NCI-H2227 (cell line): ENCODE data around the gene PDZD7.
"Not testable (repeated sequence)": the region's sequence is repeated elsewhere in the genome, so short reads cannot be mapped to it uniquely, and the experiment has no call there.

Experiments used
- DNase-seq: peaks from one replicate; lab custom pipeline; 2025; ENCODE audit not compliant: unreplicated experiment; lab: John Stamatoyannopoulos, UW

Gene PDZD7

DNA sequence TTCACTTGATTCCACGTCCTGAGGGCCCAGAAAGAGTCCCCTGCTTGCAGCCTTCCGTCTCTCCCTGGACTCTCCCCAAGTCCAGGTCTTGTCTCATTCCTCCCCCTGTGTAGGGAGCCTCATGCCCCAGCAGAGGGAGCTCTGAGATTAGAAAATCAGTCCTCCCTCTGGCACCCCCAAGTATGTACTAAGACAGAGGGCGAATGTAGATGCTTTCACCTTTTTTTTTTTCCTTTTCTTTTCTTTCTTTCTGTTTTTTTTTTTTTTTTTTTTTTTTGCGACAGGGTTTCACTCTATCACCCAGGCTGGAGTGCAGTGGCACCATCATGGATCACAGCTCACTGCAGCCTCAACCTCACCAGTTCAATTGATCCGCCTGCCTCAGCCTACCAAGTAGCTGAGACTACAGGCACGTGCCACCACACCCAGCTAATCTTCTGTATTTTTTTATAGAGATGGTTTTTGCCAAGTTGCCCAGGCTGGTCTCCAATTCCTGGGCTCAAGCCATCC, 10.4 kb upstream of the PDZD7 start:
- peak; percentile 83 for DNase-seq

DNA sequence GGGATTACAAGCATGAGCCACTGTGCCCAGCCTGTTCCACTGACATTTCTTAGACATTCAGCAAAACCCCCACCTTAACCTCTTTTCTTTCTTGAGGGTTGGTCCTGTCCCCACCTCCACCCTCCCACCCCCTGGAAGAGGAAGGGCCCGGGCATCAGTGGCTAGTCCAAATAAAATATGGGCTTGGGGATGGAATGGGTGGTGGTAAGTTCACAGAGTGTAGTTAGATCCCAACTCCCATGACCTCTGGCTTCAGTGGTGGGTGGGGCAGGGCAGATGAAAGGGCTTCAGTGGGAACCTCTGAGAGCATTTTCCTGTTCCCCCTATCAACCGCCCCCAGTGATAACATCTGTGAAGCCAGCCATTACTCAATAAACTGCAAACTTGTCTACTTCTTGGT, 9.9 kb upstream of the PDZD7 start:
- no peak for DNase-seq

DNA sequence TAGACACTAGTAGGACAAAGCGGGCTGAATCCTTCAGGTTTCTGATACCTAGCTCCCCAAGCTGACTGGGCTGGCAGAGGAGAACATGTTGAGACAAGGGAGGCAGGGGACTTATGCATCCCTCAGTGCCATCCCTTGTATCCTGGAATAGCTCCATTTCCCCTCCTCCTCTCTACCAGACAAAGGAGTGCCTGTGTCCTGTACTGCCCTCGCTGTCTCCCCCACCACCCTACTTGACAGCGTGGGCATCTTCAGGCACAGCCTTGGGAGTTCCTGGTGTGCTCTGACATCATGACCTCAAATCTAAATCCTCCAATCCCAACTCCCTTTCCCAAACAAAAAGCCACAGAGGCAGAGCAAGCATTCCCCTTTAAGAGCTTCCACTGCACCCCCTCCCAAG, 9.1 kb upstream of the PDZD7 start:
- DNase-seq = no peak

DNA sequence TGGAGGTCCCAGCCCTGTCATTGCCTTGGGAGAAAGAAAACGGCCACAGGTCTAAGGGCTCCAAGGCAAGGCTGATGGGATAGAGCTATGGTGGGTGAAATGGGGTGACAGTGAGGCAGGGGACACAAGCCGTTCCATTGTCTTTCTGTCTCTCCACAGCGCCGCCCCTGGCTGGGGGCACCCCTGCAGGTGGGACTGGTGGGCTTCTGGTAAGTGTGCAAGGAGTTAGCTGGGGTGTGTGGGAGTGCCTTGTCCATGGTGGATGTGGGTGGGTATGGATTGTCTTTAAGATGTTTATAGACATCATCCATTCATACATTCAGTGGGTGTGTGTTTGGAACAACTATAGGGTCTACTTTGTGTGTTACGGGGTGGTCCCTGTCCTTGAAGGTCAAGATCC, 7.6 kb upstream of the PDZD7 start:
- no peak for DNase-seq

DNA sequence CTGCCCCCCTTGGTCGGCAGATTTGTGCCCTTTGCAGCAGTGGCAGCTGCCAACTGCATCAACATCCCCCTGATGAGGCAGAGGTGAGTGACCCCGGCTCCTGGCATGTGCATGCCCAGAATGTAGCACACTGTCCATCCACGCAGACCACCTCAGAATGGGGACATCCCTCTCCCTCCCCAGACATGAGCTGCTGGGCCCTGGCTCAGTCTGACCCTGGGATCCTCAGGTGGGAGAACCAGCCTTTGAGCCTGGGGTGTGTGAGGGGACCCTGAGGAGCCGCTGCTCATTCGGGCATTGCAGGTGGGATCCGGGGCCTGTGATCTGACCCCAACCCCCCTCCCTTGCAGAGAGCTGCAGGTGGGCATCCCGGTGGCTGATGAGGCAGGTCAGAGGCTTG, 5.8 kb upstream of the PDZD7 start:
- no peak for DNase-seq

DNA sequence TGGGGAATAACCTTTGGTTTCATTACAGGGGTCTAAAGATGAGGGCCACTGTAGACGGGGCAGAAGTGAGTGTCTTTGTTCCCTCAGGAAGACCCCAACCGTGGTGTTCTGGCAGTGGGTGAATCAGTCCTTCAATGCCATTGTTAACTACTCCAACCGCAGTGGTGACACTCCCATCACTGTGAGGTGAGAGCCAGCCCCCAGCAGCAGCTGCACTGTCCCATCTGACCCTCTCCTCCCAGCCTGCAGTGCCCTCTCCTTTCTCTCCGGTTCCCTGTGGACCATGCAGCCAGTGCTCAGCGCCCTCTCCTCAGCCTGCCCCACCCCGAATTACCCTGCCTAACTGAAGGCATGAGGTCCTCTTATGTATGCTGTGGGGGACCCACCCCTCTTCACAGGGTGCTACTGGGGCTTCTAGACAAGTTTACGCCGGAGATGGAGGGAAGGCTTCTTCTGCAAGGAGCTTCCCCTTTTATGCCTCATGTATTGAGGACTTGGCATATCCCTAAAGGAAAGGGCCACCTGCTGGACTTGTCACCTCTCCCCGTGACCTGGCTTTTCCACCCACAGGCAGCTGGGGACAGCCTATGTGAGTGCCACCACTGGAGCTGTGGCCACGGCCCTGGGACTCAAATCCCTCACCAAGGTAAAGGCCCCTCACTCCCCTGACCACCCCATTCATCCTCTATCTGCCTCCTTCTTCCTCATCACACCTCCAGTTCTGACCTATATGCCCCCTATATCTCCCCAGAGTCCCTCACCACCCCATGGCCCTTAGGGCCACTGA, 5.2 kb upstream of the PDZD7 start:
- no peak for DNase-seq

DNA sequence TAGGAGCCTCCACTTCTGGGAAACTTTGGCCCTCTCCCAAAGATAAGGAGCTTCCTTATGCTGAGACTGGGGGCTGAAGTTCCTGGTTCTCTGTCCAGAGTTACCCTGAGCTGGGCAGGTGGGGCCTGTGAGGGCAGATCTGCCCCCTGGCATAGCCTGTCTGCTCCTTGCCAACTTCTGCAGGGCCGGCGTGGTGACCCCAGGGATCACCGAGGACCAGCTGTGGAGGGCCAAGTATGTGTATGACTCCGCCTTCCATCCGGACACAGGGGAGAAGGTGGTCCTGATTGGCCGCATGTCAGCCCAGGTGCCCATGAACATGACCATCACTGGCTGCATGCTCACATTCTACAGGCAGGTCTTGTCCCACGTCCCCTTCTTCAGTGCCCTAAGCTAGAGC, 4.4 kb upstream of the PDZD7 start:
- DNase-seq = no peak

DNA sequence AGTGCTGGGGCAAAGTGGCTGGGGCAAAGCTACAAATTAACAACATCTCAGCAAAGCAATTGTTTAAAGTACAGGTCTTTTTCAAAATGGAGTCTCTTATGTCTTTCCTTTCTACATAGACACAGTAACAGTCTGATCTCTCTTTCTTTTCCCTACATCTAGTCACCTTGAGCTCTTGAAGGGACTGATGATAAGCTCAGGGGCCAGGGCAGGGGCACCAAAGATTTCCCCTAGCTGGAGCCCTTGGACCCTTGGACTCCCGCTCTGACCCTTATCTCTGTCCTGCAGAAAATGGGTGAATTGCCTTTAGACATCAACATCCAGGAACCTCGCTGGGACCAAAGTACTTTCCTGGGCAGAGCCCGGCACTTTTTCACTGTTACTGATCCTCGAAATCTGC, 3.5 kb upstream of the PDZD7 start:
- not testable (repeated sequence) for DNase-seq

DNA sequence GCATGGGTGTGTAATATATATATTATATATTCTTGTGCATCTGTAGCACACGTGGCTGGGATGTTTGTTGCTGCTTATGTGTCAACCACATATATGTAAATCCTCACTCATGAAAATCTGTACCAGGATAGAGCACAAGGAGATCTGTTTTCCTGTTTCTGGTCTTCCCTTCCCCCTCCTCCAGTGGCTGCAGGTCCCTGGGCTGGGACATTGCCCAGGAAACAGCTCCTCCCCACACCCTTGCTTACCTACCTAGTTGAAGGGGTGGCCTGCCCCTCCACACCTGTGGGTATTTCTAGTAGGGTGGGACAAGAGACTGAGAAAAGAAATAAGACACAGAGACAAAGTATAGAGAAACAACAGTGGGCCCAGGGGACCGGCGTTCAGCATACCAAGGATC, 2.3 kb upstream of the PDZD7 start:
- no peak for DNase-seq

DNA sequence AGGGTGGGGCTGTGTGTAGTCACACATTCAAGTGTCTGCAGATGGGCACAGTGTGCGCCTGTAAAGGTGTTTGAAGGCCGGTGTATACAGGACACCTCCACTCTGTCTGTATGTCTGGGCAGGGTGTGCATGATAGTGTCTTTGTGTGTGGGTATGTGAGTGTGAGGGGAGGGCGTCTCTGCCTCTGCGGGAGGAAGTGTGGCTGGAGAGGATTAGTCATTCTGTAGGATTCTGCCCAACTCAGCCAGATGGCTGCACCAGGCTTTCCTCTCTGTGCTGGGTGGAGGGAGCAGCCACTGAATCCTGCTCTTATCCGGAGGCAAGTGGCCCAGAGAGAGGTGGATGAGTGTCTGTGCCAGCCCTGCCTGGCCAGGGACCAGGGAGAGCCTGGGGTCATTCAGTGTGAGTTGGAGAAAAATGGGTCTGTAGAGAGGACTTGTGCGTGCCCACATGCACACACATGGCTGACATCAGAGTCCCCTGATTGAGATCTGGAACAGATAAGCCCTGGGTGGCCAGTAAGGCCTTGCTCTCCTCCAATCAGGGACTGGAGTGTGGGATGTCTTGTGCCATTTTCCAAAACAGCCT, 1.8 kb upstream of the PDZD7 start:
- no peak for DNase-seq

DNA sequence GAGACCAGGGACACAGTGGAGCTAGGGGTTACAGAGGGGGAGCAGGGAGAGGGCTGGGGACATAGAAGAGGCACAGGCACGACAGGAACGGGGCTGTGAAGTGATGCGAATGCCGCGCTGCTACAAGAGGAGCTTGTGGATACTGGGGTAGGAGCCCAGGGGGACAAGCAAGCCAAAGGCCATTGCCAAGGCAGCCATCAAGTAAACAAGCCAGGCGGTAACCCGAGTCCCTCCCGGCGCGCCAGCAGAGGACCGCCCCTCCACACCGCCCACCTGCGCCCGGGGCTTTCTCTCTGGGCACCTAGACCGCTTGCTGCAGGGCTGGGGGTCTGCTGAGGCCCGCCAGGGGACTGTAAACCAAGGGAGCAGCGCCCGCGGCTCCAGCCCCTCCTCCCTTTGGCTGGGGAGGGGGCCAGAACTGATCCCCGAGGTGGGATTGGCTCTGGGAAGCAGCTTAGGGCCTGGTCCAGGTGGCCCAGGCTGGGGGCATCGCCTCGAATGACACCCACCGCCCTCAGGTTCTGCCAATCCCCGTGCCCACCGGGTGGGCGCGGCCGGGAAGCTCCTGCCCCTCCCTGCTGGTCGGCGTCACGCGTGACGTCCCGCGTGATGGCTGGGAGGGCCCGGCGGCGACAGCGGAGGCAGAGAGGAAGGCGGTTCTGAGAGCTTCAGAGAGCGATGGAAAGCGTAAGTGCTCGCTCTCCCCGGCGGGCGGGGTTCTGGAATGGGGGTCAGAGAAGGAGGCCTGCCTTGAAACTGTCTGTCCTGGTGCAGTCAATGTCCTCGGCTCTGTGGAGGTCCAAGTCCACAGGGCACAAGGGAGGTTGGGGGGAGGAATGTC, 1.1 kb upstream of the PDZD7 start:
- DNase-seq = peak; percentile 77

DNA sequence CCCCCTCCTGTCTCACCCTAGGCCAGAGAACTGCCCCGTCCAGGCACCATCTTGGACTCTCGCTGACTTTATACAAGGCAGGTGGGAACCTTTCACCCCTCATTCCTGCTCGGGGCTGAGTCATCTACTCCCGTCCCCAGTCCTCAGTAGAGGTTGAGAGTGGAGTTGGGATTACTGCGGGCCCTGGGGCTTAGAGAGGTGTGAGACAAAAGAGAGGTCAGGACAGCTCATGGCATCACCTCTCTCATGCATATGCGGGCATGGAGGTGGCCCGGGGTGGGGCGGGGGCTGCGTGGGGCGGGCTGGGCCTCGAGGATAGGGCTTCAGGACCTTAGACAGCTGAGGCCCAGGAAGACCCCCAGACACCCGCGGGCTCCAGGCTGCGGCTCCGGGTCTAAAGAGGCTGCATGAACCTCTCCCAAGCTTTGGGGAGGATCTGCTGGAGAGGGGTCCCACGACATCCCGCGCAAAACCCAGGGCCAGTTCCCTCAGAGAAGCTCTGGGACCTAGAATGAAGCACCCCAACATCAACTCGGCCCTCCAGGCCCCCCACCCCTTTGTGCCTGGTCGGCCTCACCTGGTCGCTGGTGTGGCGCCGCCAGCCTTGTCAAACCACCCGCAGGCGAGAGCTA, 317 bp downstream of the PDZD7 start:
- no peak for DNase-seq

DNA sequence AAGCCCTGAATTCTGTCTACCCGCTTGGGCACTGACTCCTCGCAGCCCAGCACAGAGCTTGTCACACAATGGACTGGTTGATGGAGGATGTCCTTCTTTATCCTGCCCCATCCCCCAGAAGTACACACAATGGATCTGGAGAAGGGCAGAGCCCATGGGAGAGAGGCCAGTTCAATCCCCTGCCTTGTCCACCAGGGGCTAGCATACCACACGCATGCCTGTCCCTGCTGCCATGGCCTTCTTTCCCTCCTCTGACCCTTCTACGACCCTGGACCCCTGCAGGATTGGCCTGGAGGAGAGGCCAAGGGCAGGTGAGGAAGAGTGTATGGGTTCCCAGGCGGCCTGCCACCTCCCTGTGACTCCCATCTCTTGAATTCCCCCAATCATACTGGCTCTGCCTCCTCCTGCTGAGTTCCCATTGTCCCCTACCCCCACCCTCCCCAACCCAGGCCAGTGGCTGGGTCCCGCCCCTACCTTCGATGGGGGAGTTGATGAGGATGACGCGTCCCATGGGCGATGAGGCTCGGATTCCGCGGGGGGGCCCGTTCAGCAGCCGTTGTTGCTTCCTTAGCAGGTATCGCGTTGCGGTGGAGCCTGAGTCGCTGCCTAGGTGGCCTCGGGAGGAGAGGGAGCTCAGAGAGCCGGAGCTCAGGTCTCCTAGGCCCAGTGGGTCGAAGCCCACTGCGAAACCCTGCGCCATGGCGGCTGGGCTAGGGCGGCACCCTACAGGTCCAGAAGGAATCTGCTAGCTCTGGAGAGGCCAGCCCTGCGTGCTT, 1.2 kb downstream of the PDZD7 start:
- no peak for DNase-seq

DNA sequence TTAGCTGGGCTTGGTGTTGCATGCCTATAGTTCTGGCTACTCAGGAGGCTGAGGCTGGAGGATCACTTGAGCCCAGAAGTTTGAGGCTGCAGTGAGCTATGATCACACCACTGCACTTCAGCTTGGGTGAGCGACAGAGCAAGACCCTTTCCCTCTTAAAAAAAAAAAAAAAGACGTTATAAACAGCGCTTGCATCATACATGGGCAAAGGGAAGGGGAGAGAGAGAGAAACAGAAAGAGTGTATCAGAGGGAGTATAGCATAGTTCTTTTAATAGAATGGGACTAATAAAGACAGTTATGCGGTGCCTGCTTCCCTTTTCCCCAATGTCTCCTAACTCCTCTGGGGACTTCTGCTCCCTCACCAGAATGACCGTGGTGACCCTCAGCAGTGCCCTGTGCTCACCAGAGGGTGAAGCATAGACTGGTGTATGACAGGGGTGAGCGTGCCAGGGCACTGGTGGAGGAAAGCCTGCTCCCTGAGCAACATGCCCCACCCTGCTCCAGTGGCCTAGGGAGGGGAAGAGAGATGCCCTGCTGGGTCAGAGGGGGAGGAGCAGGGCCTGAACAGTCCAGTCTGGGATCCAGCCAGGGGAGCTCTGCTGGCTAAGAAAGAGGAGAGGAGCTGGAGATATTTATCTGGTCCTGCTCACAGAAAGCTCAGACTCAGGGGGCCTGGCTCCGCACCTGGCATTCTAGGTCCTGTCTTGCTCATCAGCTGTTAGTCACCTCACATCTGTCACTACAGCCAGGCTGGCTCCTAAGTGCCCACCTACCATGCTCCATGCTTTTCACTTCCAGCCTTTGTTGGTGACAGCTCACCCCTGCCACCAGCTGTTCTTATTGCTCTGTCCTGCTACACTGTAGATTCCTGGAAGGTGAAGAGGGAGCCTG, 2.2 kb downstream of the PDZD7 start:
- DNase-seq = no peak

DNA sequence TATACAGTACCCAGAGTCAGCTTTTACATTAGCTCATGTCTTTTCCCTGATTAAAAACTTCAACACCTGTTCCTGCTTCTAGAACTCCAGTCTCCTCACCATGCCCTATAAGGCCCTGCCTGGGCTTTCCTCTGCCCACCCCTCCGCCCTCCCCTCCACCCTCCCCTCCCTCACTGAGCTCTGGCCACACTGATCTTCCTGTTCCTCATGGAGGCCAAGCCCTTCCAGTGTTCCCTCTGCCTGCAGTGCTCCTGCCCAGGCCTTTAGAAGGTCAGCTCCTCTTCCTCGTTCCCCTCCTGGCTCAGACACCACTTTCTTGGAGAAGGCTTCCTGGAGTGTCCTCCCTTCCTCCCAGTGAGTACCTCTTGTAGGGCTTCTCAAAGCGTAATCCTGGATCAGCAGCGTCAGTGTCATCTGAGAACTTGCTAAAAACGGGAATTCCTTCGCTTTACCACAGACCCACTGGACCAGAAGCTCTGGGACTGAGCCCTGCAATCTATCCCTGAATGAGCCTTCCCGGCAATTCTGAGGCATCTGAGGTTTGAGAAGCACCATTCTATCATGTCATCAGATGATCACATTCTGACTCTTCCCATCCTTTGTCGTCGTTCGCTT, 3.7 kb downstream of the PDZD7 start:
- DNase-seq = no peak

DNA sequence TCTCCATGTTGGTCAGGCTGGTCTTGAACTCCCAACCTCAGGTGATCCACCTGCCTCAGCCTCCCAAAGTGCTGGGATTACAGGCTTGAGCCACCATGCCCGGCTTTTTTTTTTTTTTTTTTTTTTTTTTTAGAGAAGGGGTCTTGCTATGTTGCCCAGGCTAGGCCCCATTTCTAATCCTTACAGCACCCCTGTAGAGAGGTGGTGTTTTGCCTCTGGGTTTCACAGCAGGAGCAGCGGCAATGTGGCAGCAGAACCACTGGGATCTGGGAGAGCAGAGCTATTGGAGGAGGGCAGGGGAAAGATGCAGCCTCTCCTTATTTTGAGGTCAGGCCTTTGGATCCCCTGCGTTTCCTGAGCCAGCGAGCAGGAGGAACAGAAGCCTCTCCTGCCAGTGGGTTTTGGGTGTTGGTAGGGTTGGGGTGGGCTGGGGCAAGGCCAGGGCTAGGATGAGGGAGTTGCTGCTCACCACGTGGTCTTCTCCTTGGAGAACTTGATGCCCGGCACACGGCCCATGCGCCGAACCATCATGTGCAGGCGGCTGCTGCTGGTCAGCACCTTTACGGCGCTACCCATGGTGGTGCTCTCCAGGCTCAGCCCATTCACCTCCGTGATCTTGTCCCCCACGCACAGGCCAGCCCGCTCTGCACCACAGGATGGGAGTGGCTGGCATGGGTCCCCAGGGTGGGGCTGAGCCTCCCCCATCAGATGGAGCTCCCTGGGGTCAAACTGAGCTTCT, 7.8 kb downstream of the PDZD7 start:
- no peak for DNase-seq

DNA sequence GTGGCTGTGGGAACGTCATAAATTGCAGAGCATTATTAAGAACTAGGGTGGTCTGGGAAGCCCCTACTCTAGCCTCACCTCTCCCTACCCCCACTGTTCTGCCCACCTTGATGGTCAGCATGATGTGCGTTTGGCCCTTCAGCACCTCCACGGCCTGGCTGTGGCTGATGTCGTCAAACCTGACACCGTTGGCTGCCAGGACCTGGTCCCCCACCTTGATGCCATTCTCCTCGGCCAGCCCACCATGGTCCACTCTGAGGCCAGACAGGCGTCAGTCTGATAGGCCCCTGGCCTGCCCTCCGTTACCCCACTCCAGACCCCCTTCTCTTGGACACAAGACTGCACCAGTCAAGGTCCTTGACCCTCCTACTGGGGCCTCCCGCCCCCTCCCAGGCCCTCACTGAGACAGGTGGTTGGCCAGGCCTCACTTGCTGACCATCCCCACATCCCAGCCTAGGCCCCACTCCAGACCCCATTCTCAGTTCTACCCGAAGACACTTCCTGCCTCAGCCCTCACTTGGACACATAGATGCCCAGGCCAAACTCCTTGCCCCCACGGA, 9.2 kb downstream of the PDZD7 start:
- DNase-seq = no peak

DNA sequence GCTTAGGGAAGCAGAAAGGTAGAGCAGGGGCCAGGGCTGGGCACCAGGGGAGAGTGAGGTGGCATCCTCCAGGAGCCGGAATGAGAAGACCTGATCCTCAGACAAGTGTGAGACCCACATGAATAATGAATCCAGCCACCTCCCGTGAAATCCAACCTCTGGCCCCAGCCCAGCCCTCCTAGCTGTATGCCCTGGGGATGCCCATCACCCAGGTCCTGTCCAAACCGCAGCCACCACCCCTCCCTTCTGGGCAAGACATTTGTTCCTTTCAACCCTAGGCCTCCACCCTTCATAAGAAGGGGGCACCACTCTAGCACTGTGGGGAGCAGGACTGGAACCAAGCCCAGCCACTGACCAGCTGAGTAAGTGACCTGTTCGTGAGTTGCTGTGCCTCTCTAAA, 9.7 kb downstream of the PDZD7 start:
- no peak for DNase-seq
